Measurements from ENCODE around the gene TMSB4X. TPM values are rescaled to one million over a fixed set of nuclear protein-coding genes. Genes with fewer than 3 reads are reported as not detected.
A peak's percentile ranks its signal among the peaks of the same experiment; 100 is the strongest.

TMSB4X gene
- total RNA-seq (2014; rRNA removed; shearing (Covaris generic)) (1,355 and 1,476 TPM in 2 replicates), total RNA-seq (2022) (1,524 and 1,540 TPM in 2 replicates), Bru-seq, nascent RNA (percentile 100 among the genes with signal in this experiment), BruChase-seq, experiment 1, labeled RNA remaining after a 6-hour chase (percentile 100 among the genes with signal in this experiment), BruChase-seq, experiment 2, labeled RNA remaining after a 2-hour chase (percentile 99 among the genes with signal in this experiment)
- long read RNA-seq, transcript TMSB4X-204 (3 exons, 628 nt), result major isoform, 907 of 1,030 reads
- long read RNA-seq, transcript TMSB4X-203 (2 exons, 1,702 nt), result minor isoform, 20 of 1,030 reads
- long read RNA-seq, partial matches to known transcripts, result 103 of 1,030 reads
- long read RNA-seq, other reads (novel, unspliced or antisense), result 0 of 1,030 reads

DNA sequence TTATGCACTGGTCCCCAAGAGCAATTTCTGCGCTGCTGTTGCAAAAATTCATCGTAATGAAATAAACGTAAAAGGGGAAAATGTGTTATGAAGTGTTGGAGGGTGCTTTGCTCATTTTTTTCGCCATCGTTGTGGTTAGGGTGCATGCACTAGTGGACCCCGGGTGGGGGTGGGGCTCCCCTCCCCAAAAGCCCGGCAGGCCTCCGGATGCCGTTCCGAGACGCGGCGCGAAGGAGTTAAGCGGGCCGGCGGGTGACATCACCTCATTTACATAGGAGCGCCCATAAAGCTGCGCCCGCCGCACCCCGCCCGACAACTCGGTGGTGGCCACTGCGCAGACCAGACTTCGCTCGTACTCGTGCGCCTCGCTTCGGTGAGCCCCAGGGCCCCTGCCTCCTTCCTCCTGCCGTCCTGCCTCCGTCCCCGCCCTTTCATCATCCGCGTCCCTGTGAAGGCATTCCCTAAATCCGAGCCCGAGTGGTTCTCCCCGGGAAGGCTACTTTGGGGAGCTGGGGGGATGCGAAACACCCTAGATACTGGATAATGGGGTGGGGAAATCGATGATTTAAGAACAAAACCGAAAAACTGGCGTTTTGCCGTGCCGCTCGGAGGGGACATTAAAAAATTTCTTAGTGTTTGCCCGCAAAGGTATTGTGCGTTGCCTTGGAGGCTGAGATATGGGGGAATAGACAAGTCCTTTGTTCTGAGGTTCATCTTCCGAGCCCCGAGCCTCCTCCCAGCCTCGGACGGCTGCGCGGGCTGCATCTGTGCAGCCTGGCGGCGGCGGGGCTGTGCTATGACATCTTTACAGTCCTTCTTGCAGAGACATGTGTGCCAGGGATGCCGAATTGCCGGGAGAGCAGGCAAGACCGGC, at the start of gene TMSB4X:
Gene TMSB4X (plus strand): TSS at position 315 of the 874 bp plus-strand sequence.
- peaks cover 37% of the 10 kb centered on the region for H3K79me2 ChIP-seq (ENCODE audit: insufficient read depth, low read depth, low read length)
- no peaks in the 10 kb centered on the region for H3K9me2 ChIP-seq (ENCODE audit: insufficient read depth, low read length)
- TF ChIP-seq, protein P1, sequence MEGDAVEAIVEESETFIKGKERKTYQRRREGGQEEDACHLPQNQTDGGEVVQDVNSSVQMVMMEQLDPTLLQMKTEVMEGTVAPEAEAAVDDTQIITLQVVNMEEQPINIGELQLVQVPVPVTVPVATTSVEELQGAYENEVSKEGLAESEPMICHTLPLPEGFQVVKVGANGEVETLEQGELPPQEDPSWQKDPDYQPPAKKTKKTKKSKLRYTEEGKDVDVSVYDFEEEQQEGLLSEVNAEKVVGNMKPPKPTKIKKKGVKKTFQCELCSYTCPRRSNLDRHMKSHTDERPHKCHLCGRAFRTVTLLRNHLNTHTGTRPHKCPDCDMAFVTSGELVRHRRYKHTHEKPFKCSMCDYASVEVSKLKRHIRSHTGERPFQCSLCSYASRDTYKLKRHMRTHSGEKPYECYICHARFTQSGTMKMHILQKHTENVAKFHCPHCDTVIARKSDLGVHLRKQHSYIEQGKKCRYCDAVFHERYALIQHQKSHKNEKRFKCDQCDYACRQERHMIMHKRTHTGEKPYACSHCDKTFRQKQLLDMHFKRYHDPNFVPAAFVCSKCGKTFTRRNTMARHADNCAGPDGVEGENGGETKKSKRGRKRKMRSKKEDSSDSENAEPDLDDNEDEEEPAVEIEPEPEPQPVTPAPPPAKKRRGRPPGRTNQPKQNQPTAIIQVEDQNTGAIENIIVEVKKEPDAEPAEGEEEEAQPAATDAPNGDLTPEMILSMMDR (conservative IDR thresholded peaks at IDR 0.05; ENCODE audit: low read length), result no peak
- no peak for TF ChIP-seq EZH2phosphoT487 (IDR thresholded peaks at IDR 0.05; ENCODE audit: borderline replicate concordance, low read depth, low read length)
- peak; percentile 87 for DNase-seq (ENCODE audit: low spot score)
- BruUV-seq (replicated peaks), result no TSS peak
- POLR2A ChIA-PET, result interaction anchor here (0.8 to 9.9 kb wide), 8 partner anchors 9 to 112 kb away, joined by 3 to 148 read pairs (median 18); no protein-coding TSS in a partner anchor
- peaks cover 29% of the 10 kb centered on the region for H3K36me3 ChIP-seq (ENCODE audit: insufficient read depth, low read length)
- no peaks in the 10 kb centered on the region for H4K20me1 ChIP-seq (ENCODE audit: insufficient read depth, low read length)
- H3K9me3 ChIP-seq (ENCODE audit: low read length), result no peaks in the 10 kb centered on the region
- CTCF ChIA-PET (ENCODE audit: unreplicated experiment), result interaction anchor here (0.6 kb wide), 1 partner anchor 379 kb away, joined by 3 read pairs; no protein-coding TSS in a partner anchor
- peak within 1 kb of the TSS; percentile 93 for H3K4me2 ChIP-seq (ENCODE audit: low read length)
- peak within 1 kb of the TSS; percentile 90 for H3K27ac ChIP-seq (ENCODE audit: low read depth, low read length, poor library complexity, severe bottlenecking)
- H2AFZ ChIP-seq (ENCODE audit: low read length), result peak within 1 kb of the TSS; percentile 55; the same call in 1 of the 2 replicates
- peak within 1 kb of the TSS; percentile 99 for H3K4me3 ChIP-seq (ENCODE audit: low read depth, low read length, poor library complexity, severe bottlenecking)
- intact Hi-C loops (cut with micrococcal nuclease; ENCODE audit: unreplicated experiment), result loop anchor here (5.0 kb wide), 1 partner anchor 757 kb away; the partner anchor contains the start of genes OFD1 and TRAPPC2
- H3K4me1 ChIP-seq (ENCODE audit: insufficient read depth, low read length, poor library complexity, severe bottlenecking), result peaks cover 72% of the 10 kb centered on the region

DNA sequence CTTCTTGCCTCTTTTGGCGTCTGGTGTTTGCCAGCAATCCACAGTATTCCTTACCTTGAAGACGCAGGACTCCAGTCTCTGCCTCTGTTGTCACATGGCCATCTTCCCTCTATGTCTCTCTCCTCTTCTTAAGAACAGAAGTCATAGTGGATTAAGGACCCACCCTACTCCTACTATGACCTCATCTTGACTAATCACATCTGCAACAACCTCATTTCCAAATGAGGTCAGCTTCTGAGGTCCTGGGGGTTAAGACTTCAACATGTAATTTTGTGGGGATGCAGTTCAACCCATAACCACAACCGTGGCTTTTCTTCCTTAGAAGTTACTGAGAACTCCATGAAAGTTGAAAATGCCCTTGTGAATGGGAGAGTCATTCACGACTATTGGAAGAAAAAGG, 45.2 kb upstream of the TMSB4X start:
- intact Hi-C loops (cut with micrococcal nuclease; ENCODE audit: unreplicated experiment), result loop anchor here (10.0 kb wide), 1 partner anchor 1085 kb away; no protein-coding TSS in a partner anchor
- no peak for DNase-seq (ENCODE audit: low spot score)
- POLR2A ChIA-PET, result no interaction called here
- no peak overlapping the region for H2AFZ ChIP-seq (ENCODE audit: low read length)
- TF ChIP-seq, protein P1 (conservative IDR thresholded peaks at IDR 0.05; ENCODE audit: low read length), result no peak
- TF ChIP-seq EZH2phosphoT487 (IDR thresholded peaks at IDR 0.05; ENCODE audit: borderline replicate concordance, low read depth, low read length), result no peak
- no peak overlapping the region for H3K4me2 ChIP-seq (ENCODE audit: low read length)
- H3K79me2 ChIP-seq (ENCODE audit: insufficient read depth, low read depth, low read length), result no peaks in the 10 kb centered on the region
- CTCF ChIA-PET (ENCODE audit: unreplicated experiment), result no interaction called here
- no peaks in the 10 kb centered on the region for H4K20me1 ChIP-seq (ENCODE audit: insufficient read depth, low read length)
- no peaks in the 10 kb centered on the region for H3K36me3 ChIP-seq (ENCODE audit: insufficient read depth, low read length)
- no peaks in the 10 kb centered on the region for H3K4me1 ChIP-seq (ENCODE audit: insufficient read depth, low read length, poor library complexity, severe bottlenecking)
- H3K9me2 ChIP-seq (ENCODE audit: insufficient read depth, low read length), result no peaks in the 10 kb centered on the region
- H3K9me3 ChIP-seq (ENCODE audit: low read length), result no peaks in the 10 kb centered on the region
- no TSS peak for BruUV-seq (replicated peaks)
- no peak overlapping the region for H3K4me3 ChIP-seq (ENCODE audit: low read depth, low read length, poor library complexity, severe bottlenecking)
- no peak overlapping the region for H3K27ac ChIP-seq (ENCODE audit: low read depth, low read length, poor library complexity, severe bottlenecking)

Data from OCI-LY7 (cell line).